ENCODE measurements around the gene KAZN.

Gene KAZN

GRCh38 chr1:14794136-14794768, 195.8 kb downstream of the KAZN start:
- H3K4me3 ChIP-seq (ENCODE audit: low read length, poor library complexity, severe bottlenecking) = no peak overlapping the region
- H3K79me2 ChIP-seq (ENCODE audit: insufficient read depth, low read length) = no peaks in the 10 kb centered on the region
- H3K9me3 ChIP-seq (ENCODE audit: insufficient read depth, low read depth, low read length) = no peaks in the 10 kb centered on the region
- no peaks in the 10 kb centered on the region for H3K27me3 ChIP-seq (ENCODE audit: insufficient read depth, low read length, poor library complexity, severe bottlenecking)
- no peaks in the 10 kb centered on the region for H3K9me2 ChIP-seq (replicated peaks; ENCODE audit: low read depth, low read length)
- H2AFZ ChIP-seq (ENCODE audit: low read length) = no peak overlapping the region
- no peaks in the 10 kb centered on the region for H3F3A ChIP-seq (ENCODE audit: low read depth)
- no peak overlapping the region for H3K9ac ChIP-seq (ENCODE audit: low read depth, low read length, poor library complexity, severe bottlenecking)
- H3K4me1 ChIP-seq (ENCODE audit: insufficient read depth, low read length, poor library complexity, severe bottlenecking) = no peaks in the 10 kb centered on the region
- H4K20me1 ChIP-seq (ENCODE audit: insufficient read depth, low read length, poor library complexity, severe bottlenecking) = no peaks in the 10 kb centered on the region
- TF ChIP-seq EZH2phosphoT487 (IDR thresholded peaks at IDR 0.05; ENCODE audit: borderline replicate concordance) = no peak
- H3K4me2 ChIP-seq (ENCODE audit: low read depth, low read length, poor library complexity, severe bottlenecking) = no peak overlapping the region
- H3K36me3 ChIP-seq (ENCODE audit: insufficient read depth, low read length) = no peaks in the 10 kb centered on the region

DNA sequence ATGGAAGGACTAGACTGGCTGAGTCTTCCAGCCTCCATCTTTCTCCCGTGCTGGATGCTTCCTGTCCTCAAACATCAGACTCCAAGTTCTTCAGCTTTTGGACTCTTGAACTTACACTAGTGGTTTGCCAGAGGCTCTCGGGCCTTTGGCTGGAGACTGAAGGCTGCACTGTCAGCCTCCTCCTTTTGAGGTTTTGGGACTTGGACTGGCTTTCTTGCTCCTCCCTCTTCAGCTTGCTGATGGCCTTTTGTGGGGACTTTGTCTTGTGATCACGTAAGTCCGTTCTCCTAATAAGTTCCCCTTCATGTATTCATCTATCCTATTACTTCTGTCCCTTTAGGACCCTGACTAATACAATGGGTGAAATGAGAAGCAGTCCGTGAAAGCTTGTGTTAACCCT, 196.4 kb downstream of the KAZN start:
- Histone ChIP-seq H3K9me2 (replicated peaks; ENCODE audit: low read depth, low read length) (no peaks in the 10 kb centered on the region), H3K9me3 (ENCODE audit: insufficient read depth, low read depth, low read length) (no peaks in the 10 kb centered on the region), H3K4me3 (ENCODE audit: low read length, poor library complexity, severe bottlenecking) (no peak overlapping the region), H3K36me3 (ENCODE audit: insufficient read depth, low read length) (no peaks in the 10 kb centered on the region), H3K79me2 (ENCODE audit: insufficient read depth, low read length) (no peaks in the 10 kb centered on the region), H4K20me1 (ENCODE audit: insufficient read depth, low read length, poor library complexity, severe bottlenecking) (no peaks in the 10 kb centered on the region), H3F3A (ENCODE audit: low read depth) (no peaks in the 10 kb centered on the region), H3K9ac (ENCODE audit: low read depth, low read length, poor library complexity, severe bottlenecking) (no peak overlapping the region), H3K27me3 (ENCODE audit: insufficient read depth, low read length, poor library complexity, severe bottlenecking) (no peaks in the 10 kb centered on the region), H3K4me1 (ENCODE audit: insufficient read depth, low read length, poor library complexity, severe bottlenecking) (no peaks in the 10 kb centered on the region), H3K4me2 (ENCODE audit: low read depth, low read length, poor library complexity, severe bottlenecking) (no peak overlapping the region), H2AFZ (ENCODE audit: low read length) (no peak overlapping the region)
- TF ChIP-seq, protein P1, sequence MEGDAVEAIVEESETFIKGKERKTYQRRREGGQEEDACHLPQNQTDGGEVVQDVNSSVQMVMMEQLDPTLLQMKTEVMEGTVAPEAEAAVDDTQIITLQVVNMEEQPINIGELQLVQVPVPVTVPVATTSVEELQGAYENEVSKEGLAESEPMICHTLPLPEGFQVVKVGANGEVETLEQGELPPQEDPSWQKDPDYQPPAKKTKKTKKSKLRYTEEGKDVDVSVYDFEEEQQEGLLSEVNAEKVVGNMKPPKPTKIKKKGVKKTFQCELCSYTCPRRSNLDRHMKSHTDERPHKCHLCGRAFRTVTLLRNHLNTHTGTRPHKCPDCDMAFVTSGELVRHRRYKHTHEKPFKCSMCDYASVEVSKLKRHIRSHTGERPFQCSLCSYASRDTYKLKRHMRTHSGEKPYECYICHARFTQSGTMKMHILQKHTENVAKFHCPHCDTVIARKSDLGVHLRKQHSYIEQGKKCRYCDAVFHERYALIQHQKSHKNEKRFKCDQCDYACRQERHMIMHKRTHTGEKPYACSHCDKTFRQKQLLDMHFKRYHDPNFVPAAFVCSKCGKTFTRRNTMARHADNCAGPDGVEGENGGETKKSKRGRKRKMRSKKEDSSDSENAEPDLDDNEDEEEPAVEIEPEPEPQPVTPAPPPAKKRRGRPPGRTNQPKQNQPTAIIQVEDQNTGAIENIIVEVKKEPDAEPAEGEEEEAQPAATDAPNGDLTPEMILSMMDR (conservative IDR thresholded peaks at IDR 0.05; ENCODE audit: low read length) = no peak
- TF ChIP-seq EZH2phosphoT487 (IDR thresholded peaks at IDR 0.05; ENCODE audit: borderline replicate concordance) = no peak

DNA sequence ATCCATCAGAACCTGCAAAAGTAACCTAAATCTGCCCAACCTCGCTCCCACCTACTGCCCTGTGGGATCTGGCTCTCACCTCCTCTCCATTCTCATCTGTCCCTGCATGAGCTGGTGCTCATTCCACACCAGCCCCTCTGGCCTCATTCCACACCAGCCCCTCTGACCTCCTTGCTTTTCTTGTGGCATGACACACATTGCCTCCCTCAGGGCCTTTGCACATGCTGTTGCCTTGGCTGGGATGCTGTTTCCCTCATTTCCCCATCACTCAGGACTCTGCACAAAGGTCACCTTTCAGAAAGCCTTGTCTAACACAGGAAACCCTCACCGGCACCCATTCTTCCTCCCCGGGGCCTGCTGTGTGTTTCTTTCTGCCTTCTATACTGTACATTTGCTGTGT, 197.1 kb downstream of the KAZN start:
- no peak overlapping the region for H2AFZ ChIP-seq (ENCODE audit: low read length)
- TF ChIP-seq, protein P1 (conservative IDR thresholded peaks at IDR 0.05; ENCODE audit: low read length) = no peak
- no peak for TF ChIP-seq EZH2phosphoT487 (IDR thresholded peaks at IDR 0.05; ENCODE audit: borderline replicate concordance)
- no peak overlapping the region for H3K4me2 ChIP-seq (ENCODE audit: low read depth, low read length, poor library complexity, severe bottlenecking)
- no peak overlapping the region for H3K4me3 ChIP-seq (ENCODE audit: low read length, poor library complexity, severe bottlenecking)
- no peaks in the 10 kb centered on the region for H3K36me3 ChIP-seq (ENCODE audit: insufficient read depth, low read length)
- no peaks in the 10 kb centered on the region for H3K27me3 ChIP-seq (ENCODE audit: insufficient read depth, low read length, poor library complexity, severe bottlenecking)
- no peaks in the 10 kb centered on the region for H3K9me3 ChIP-seq (ENCODE audit: insufficient read depth, low read depth, low read length)
- no peaks in the 10 kb centered on the region for H3F3A ChIP-seq (ENCODE audit: low read depth)
- H3K79me2 ChIP-seq (ENCODE audit: insufficient read depth, low read length) = no peaks in the 10 kb centered on the region
- no peak overlapping the region for H3K9ac ChIP-seq (ENCODE audit: low read depth, low read length, poor library complexity, severe bottlenecking)
- H4K20me1 ChIP-seq (ENCODE audit: insufficient read depth, low read length, poor library complexity, severe bottlenecking) = no peaks in the 10 kb centered on the region
- H3K4me1 ChIP-seq (ENCODE audit: insufficient read depth, low read length, poor library complexity, severe bottlenecking) = no peaks in the 10 kb centered on the region
- H3K9me2 ChIP-seq (replicated peaks; ENCODE audit: low read depth, low read length) = no peaks in the 10 kb centered on the region

DNA sequence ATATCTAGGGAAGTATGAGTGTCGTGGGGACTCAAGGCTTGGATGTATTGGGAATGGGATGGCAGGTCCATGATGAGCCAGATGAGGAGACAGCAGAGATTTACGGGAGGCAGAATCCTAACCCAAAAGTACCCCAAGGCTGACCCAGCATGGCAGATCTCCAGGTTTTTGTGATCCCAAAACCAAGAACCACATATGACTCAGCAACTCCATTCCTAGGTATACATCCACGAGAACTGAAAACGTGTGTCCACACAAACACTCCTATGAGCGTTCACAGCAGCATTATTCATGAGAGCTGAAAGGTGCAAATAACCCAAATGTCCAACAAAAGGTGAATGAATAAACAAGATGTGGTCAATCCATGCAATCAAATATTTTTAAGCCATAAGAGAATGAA, 201.5 kb downstream of the KAZN start:
- no peaks in the 10 kb centered on the region for H4K20me1 ChIP-seq (ENCODE audit: insufficient read depth, low read length, poor library complexity, severe bottlenecking)
- H3K4me1 ChIP-seq (ENCODE audit: insufficient read depth, low read length, poor library complexity, severe bottlenecking) = no peaks in the 10 kb centered on the region
- no peaks in the 10 kb centered on the region for H3K9me2 ChIP-seq (replicated peaks; ENCODE audit: low read depth, low read length)
- H3K36me3 ChIP-seq (ENCODE audit: insufficient read depth, low read length) = no peaks in the 10 kb centered on the region
- no peaks in the 10 kb centered on the region for H3F3A ChIP-seq (ENCODE audit: low read depth)
- TF ChIP-seq, protein P1 (conservative IDR thresholded peaks at IDR 0.05; ENCODE audit: low read length) = no peak
- no peak for TF ChIP-seq EZH2phosphoT487 (IDR thresholded peaks at IDR 0.05; ENCODE audit: borderline replicate concordance)
- no peak overlapping the region for H2AFZ ChIP-seq (ENCODE audit: low read length)
- no peaks in the 10 kb centered on the region for H3K79me2 ChIP-seq (ENCODE audit: insufficient read depth, low read length)
- H3K4me3 ChIP-seq (ENCODE audit: low read length, poor library complexity, severe bottlenecking) = no peak overlapping the region
- no peaks in the 10 kb centered on the region for H3K27me3 ChIP-seq (ENCODE audit: insufficient read depth, low read length, poor library complexity, severe bottlenecking)
- no peak overlapping the region for H3K9ac ChIP-seq (ENCODE audit: low read depth, low read length, poor library complexity, severe bottlenecking)
- H3K9me3 ChIP-seq (ENCODE audit: insufficient read depth, low read depth, low read length) = no peaks in the 10 kb centered on the region
- H3K4me2 ChIP-seq (ENCODE audit: low read depth, low read length, poor library complexity, severe bottlenecking) = no peak overlapping the region
